Bone marrow (tissue), 2 donors: ENCODE results near the gene FAM200B.
A peak's percentile ranks its signal among the peaks of the same experiment; 100 is the strongest.

Source experiments
- DNase-seq, 2 donors: peaks; one replicate each; lab custom pipeline; 2025; lab: John Stamatoyannopoulos, UW

The FAM200B gene

DNA sequence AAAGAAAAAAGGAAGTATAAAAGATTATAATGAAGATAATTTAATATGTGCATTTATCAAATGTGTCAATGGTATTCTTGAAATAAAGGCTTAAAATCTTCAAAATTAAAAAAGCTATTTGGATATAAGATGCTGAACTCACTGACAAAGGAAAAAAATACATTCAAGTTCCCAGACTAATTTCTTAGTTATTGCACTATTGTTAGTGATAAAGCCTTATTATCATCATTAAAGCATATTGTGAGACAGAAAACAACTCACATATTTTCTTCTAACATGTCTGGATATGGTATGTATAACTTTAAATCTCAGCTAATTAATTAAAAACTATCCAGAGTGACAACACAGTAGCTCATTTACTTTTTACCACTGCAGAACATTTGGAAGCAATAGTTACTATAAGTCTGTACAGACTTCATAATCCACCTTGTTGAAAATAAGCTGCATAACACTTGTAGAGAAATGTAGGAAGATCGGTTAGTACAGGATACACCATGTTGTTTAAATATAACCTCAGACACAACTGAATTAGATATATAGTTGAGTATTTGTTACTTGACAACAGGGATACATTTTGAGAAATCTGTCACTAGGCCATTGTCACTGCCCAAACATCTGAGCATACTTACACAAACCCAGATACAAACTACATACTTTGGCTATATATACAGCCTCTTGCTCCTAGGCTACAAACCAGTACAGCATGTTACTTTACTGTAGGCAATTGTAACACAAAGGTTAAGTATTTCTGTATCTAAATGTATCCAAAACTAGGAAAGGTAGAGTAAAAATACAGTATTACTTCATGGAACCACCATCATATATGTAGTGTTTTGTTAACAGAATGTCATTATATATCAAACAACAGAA is 12.8 kb upstream of the FAM200B start:
- no peak for DNase-seq

DNA sequence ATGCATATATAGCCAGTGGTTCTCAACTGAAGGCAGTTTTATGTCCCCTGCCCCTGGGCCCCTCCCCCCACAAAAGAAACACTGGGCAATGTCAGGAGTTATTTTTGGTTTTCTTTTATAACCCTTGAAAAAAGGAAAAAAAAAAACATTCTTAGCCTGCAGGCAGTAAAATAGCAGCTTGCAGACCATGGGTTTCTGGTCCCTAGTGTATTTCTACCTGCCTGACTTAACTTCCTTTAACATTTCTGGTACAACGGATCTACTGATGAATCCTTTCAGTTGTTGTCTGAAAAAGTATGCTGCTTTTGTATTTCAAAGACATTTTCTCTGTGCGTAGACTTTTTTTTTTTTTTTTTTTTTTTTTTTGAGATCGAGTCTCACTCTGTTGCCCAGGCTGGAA is 11.1 kb upstream of the FAM200B start:
- no peak for DNase-seq

DNA sequence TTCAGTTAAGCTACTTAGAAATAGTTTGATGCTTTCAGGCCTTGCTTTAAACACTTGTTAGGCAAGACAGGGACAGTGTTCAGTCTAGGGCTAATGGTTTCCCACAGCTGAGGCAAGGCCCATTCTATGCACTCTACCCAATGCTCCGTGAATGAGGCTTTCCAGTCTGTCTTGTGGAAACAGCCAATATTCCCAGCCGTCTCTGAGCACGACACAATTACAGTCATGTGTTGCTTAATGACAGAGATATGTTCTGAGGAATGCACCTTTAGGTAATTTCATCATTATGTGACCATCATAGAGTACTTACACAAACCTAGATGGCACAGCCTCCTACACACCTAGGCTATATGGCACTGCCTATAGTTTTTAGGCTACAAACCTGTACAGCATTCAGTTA is 9.5 kb upstream of the FAM200B start:
- DNase-seq: no peak

DNA sequence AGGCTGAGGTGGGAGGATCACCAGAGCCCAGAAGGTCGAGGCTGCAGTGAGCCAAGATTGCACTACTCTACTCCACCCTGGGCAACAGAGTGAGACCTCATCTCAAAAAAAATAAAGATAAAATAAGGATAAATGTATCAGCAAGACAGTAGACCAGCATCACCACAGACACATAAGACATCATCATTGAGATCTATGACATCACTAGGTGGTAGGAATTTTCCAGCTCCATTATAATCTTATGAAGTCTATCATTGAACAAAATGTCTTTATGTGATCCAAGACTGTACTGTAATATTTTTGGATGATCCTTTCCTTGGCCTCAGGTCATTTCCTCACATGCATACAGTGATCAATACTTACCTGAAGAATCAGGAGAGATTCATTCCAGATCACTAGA is 8.3 kb upstream of the FAM200B start:
- no peak for DNase-seq

DNA sequence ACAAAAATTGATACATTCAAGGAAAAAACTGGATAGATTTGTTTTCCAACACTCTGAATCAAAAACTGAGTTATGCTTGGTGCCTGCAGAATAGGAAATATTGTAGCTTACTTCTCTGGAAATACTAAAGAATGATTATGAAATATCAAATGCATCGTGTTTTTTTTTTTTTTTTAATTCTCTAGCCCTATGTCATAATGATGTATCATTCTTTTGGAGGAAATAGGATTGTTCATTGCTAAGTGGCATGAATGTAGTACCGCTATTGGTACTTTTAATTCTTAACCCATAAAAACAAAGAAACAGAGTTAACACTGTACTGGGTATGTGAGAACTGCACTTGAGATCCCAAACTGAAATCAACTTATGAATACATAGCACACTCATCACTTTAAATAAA is 7.6 kb upstream of the FAM200B start:
- no peak for DNase-seq

DNA sequence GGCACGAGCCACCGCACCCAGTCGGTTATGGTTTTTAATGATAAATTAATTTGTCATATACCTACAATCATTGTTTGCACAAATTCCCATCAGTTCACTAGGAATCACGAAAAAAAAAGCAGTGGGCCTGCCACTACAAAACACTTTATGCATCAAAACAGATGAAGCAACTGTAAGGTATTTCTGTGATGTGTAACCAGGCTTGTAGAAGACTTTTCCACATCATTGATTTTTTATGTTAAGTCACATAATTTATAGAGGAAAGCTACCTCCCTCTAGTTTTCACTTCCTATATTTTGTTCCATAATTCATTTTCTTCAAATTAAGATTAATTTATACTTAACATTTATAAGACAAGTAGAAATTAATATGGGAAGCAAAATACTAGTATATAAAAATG is 6.7 kb upstream of the FAM200B start:
- DNase-seq: no peak

DNA sequence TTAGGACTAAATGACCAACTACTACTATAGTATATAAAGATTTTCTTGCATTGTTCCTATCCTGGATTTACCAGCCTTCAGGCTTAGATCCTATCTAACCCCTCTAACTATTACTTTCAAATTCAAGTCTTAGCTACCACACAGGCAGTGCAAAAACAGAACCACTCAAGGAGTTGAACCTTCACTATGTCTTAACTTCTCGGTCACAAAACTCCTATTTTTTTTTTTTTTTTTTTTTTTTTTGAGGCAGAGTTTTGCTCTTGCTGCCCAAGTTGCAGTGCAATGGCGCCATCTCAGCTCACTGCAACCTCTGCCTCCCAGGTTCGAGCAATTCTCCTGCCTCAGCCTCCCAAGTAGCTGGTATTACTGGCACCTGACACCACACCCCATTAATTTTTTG is 6.3 kb upstream of the FAM200B start:
- no peak for DNase-seq

DNA sequence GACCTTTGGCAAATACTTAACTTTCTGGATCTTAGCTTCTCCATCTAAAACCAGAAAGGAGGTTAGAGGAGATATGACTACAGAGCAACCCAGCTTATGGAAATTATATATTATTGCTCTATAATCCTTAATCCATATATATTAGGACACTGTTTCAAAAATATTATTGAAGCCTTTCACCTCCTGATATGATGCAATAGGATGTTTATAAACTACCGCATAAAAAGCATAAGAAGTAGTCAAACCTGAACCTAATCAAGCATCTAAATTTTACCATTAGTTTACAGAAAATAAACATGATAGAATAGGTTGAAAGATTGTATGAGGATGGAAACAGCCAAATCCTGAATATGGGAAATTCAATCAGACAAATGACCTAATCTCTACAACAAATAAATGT is 5.6 kb upstream of the FAM200B start:
- no peak for DNase-seq

DNA sequence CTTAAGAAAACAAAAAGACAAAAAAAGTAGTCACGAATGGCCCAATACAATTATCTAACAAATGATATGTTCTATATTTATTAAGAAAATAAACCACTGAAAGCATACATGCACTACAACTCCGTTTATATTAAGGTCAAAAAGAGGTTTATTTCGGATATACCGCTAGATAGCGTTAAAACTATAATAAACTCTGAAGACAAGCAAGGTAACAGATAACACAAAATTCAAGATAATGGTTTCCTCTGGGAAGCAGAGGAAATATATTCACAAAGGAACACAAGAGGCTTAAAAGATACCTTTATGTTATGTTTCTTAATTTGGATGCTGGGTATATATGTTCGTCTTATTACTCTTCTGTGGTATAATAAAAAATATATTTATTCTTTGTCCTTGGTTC is 4.7 kb upstream of the FAM200B start:
- no peak for DNase-seq

DNA sequence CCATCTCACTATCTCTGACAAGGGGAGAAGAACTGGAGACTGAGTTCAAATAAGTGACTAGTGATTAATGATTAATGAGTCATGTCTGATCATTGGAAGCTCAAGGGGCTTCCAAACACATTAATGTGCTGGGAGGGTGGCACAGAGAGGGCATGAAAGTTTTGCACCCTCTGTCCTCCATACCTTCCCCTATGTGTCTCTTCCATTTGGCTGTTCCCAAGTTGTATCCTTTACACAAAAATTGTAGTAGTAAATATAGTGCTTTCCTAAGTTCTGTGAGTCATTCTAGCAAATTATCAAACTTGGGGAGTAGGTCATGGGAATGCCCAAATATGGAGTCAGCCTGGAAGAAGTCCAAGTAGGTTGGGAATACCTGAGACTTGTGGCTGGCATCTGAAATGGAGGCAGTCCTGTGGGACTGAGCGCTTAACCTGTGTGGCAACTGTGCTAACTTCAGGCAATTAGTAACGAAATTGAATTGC is 4.1 kb upstream of the FAM200B start:
- DNase-seq: no peak

DNA sequence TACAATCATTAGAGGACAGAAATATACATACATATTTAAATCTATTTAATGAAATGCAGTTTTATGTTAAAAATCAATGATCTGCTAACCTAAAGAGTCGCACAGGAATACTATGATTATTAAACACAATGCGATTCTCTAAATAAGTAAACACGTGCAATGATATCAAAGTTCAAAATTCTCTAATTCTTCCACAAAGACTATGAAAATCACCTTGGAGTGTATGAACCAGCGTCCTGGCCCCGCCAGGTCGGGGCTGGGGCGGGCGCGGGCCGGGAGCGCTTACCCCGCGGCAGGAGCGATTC is 608 bp upstream of the FAM200B start:
- no peak for DNase-seq

DNA sequence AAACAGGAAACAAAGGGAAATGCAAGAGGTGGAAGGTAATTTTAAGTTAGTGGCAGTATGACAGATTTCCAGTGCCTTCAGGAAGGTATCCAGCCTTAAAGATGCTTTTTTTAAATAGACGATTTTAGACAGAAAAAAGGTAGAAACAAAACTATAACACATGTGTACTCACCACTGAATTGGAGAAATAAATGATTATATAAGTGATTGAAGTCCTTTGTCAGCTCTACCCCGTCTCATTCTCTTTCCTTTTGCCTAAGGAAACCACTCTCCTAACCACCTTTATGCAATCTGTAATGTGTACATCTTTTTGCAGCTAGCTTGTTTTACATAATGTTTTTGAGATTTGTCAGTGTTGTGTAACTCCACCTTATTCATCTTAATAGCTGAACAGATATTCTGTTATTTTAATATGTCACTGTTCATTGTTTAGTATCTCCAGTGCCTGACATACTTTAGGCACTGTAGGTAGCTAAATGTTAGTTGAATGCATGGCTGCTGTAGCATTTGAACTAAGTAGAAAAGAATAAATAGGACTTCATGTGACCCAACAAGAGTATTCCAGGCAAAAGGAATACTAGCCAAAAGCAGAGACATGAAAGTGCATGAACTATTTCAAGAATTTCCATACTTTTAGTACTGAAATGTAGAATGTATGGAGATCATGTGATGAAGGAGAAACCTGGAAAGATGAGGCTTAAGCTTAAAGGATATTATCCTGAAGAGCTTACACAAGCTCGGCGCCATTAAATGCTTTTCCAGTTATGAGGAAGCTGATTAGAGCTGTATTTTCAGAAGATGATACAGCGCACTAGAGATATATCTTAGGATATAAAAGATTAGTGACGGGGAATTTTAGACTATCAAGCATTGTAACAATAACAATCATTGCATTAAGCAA is 865 bp downstream of the FAM200B start:
- DNase-seq: no peak

DNA sequence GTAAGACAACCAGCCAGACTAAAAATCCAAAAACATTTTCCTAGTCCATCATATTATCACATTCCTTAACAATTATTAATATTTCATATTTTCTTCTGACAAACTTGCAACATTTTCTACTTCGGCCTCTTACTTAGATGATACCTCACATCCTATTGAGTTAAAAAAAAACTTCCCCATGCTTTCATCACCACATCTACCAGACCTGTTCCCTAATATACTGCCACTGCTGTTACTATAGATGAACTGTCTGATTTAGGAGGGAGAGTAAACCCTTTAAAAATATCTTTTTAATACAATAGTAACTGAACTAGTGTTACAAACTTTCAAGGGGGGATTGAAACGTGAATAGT is 1.5 kb downstream of the FAM200B start:
- DNase-seq: no peak

DNA sequence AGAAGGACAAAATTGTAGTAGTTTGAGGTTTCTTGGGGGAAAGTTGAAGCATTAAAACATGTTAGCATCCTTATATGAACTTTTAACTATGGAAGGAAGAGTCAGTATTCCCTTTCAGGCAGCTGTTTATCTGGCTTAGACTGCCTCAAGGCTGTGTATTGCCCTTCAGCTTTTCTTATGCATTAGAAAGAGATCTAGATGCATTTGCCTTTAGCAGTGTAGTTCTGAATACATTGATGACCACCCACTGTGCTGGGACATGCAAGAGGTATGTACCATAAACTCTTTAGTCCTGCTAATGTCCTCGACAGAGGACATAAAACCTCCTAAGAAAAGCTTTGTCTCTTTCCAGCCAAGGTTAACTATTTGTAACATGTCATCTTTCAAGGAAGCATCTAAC is 2.9 kb downstream of the FAM200B start:
- DNase-seq: no peak

DNA sequence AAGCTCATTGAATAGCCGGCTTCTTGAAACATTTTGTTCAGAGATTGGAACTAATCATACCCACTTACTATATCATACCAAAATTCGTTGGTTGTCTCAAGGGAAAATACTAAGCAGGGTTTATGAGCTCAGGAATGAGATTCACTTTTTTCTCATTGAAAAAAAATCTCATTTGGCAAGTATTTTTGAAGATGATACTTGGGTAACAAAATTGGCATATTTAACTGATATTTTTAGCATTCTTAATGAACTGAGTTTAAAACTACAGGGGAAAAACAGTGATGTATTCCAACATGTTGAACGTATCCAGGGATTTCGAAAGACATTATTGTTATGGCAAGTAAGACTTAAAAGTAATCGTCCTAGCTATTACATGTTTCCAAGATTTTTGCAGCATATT is 6.4 kb downstream of the FAM200B start:
- no peak for DNase-seq

DNA sequence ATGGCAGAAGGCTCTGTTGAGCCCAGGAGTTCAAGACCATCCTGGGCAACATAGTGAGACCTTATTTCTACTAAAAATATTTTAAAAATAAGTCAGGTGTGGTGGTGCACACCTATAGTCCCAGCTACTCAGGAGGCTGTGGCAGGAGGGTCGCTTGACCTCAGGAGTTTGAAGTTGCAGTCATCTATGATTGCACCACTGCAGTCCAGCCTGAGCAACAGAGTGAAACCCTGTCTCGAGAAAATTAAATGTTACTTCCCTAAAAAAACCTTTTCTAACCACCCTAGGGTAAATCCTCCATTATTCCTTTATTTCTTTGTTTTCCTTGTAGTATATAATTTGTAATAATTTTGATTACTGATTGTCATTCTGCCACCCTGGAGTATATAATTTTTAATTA is 7.9 kb downstream of the FAM200B start:
- no peak for DNase-seq

DNA sequence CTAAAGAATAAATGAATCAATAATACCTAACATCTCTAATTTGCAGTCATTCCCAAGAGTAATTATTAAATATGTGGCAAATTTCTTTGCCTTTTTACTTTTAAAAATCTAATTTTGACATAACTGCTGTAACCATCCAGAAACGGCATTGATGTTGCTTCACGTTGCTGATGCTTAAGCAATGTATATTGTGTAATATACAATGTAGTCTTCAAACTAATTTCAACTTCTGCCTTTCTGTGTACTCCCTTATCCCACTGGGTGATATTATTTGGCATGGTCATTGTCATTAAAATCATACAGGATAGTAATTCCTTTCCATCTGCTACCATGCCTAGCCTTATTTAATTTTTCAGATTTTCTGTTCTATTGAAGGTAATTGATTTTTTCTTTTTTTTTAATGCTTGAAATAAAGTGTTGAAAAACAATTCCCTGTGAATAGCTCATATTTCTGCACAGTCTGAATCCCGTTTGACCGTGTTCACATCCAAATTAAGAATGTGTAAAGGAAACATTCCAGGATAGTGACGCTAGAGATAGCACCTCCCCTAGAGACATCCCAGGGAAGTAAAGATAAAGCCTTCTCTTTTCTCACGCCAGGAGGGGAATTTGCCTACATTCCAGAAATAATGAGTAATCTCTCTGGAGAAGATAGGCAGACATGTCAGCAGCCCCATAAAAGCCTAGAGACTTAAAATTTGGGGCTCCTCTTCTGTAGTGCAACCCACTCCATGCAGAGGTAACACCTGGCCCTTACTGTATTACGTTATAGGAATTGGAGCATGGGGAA is 8.6 kb downstream of the FAM200B start:
- no peak for DNase-seq

DNA sequence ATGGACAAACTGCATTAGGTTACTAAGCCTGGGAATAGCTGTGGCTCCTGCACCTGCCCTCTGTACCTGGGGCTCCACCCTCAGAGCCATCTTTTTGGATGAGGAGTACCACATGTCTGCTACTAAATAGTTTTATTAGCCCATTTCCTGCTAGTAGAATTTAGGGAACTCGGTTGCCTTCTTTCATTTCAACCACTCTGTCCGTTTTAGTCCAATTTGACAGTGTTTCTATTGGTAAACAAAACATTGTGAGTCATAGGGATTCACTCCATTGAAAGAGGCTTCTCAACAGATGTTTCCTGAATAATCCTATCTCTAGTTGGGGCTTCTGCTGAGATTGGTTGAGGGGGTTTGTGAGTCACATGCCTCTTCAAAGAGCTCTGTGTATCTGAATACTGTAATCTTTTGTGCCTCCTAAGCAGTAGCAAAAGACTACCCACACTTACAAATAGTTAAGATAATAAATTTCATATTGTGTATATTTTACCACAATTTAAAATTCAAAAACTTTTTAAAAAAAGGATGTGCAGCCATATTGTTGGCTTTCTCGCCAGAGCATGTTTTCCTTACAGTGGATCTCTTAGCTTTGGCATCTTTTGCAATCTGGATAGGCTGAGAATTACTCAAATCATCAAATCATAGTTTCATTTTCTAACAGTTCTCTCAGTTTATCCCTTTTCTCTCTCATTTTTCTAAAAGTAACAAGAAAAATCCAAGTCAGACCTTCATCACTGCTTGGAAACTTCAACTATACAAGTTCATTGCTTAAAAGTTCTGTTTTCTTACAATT is 9.9 kb downstream of the FAM200B start:
- peak in 1 of 2 donors; percentile 92 for DNase-seq

DNA sequence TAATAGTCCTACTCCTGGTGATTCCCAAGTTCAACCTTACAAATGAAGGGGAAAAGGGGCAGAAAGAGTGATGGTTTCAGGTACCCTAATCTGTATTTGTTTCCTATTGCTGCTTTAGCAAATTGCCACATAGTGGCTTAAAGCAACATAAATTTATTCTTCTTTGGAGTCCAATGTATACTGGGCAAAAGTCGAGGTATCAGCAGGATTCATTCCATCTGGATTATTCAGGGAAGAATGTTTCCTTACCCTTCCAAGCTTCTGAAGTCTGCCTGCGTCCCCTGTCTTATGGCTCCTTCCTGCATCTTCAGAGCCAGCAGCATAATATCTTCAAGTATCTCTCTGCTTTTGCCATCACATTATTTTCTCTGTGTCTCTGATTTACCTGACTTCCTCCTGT is 11.0 kb downstream of the FAM200B start:
- DNase-seq: no peak

DNA sequence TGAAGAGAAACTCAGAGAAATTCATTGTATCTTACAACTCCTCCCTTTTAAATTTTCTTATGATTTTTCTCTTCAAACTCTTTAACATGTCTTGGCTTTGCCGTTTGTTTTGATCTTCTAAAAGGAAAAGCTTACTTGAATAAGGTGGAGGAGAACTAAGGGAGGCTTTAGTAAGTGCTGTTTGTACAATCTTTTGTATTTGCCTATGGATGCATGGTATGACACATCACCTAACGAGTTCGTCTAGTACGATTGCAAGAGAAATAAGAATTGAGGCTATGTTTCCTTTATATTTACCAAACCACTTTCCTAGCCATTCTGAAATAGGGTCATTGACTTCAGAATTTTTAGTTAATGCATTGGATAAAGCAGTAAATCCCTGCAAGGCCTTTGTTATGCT is 12.8 kb downstream of the FAM200B start:
- DNase-seq: no peak

DNA sequence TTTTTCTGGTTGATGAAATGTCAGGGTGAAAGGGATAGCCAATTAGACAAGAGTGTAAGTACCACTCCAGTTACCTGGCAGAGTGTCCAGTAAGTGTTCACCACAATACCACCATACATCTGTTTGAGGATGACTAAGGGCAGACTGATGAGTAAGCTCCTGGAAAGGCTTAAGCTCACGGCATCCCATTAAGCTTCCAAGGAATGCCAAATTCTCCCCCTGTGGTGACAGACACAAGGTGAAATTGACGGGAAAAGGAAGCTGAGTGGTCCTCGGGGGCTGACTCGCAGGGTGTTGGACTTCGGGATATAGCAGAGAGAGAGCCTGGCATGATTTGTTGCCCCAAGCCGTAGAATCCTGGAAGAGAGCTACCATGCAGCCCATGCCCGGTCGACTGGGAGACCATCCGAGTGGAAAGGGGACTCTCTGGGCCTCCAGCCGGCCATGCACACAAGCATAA is 13.6 kb downstream of the FAM200B start:
- DNase-seq: no peak

DNA sequence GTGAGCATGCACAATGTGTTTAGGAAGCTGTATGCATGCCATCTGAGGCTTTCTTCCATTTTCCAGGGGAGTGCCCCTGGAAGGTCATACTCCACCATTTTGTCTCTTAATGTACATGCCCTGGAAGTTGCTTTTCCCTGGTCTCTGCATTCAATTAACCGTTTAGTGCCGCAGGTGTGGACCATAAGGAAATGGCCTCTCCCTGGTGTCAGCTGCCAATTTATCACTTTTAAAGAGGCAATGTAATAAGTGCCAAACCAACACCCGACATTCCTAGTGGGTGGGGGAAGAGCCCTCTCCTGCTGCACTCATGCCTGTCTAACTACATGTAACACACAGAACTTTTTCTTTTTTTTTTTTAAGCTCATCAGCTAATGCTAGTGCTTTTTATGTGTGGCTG is 14.1 kb downstream of the FAM200B start:
- DNase-seq: no peak
